ENCODE data around the gene HENMT1. TPM values are rescaled to one million over a fixed set of nuclear protein-coding genes. Genes with fewer than 3 reads are reported as not detected.

Gene HENMT1
- total RNA-seq, 1 experiment from 2014 or later, result not detected

DNA sequence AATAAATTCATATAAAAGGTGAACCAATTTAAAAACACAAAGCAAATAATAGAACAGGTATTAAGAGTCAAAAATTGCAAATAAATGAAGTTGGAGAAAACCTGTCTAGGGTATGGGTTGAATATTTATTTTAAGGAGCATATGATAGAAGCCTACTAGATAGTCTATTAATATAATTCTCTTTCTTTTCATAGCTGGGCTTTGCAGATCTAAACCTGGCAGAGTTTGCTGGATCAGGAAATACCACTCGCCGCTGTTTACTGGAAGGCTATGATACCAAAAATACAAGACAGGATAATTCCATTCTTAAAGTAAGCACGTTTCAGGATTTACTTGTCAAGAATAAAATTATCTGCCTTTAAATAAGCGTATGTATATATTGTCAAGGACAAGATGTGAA lies 48.9 kb downstream of the HENMT1 start (continued):
- TF ChIP-seq EGR1 (IDR thresholded peaks at IDR 0.05; ENCODE audit: low read depth) (no peak), SIN3A (IDR thresholded peaks at IDR 0.05; ENCODE audit: low read depth) (no peak)

- DNase-seq (ENCODE audit: low read depth, low spot score) (no peak), ATAC-seq (no peak)
- no peaks in the 10 kb centered on the region for H3K4me1 ChIP-seq (ENCODE audit: control insufficient read depth in 1 of 2, insufficient read depth in 2 of 2, low read length in 2 of 2)
- no peak overlapping the region for H3K4me2 ChIP-seq (ENCODE audit: low read length)
- ChIA-PET CTCF (no interaction called here), POLR2A (no interaction called here), RAD21 (ENCODE audit: low non-redundant PET in 1 of 2, low total read pairs in 2 of 2, uncharacterized antibody in 2 of 2, unreplicated experiment in 2 of 2) (no interaction called here)
- no peak for TF ChIP-seq SIN3A (IDR thresholded peaks at IDR 0.05; ENCODE audit: low read depth)
- TF ChIP-seq POLR2AphosphoS5 (IDR thresholded peaks at IDR 0.05; ENCODE audit: low read depth, low read length), result no peak
- no peak for TF ChIP-seq EZH2 (IDR thresholded peaks at IDR 0.05)
- H4K20me1 ChIP-seq (ENCODE audit: insufficient read depth), result no peaks in the 10 kb centered on the region
- no peaks in the 10 kb centered on the region for H3K79me2 ChIP-seq (ENCODE audit: insufficient read depth, low read length)
- H3K9ac ChIP-seq (ENCODE audit: low read length), result no peak overlapping the region
- no TSS peak for BruUV-seq (replicated peaks)
- H2AFZ ChIP-seq (ENCODE audit: low read depth, low read length, poor library complexity, severe bottlenecking), result no peak overlapping the region
- H3K9me3 ChIP-seq (ENCODE audit: control insufficient read depth in 1 of 2, insufficient read depth in 1 of 2, low read depth in 1 of 2, low read length in 2 of 2), result no peaks in the 10 kb centered on the region
- no peaks in the 10 kb centered on the region for H3K27me3 ChIP-seq (ENCODE audit: insufficient read depth, low read length)
- no peaks in the 10 kb centered on the region for H3K36me3 ChIP-seq (ENCODE audit: control insufficient read depth in 1 of 2, insufficient read depth in 2 of 2, low read length in 2 of 2)
- H3K4me3 ChIP-seq (replicated peaks in 1 of 2; ENCODE audit: low read depth in 1 of 2, low read length in 2 of 2), result no peak overlapping the region
- H3K9me2 ChIP-seq (ENCODE audit: insufficient read depth), result no peaks in the 10 kb centered on the region
- no peak overlapping the region for H3K27ac ChIP-seq (ENCODE audit: low read depth, low read length)
- intact Hi-C loops (cut with micrococcal nuclease), result no loop called here
Observed at GRCh38 chr1:108610073-108610472, 50.8 kb downstream of the HENMT1 start.

GRCh38 chr1:108609483-108610049 lies 51.3 kb downstream of the HENMT1 start:
- CTCF ChIA-PET, result no interaction called here
- ATAC-seq, result no peak

More at GRCh38 chr1:108609483-108610049, 51.3 kb downstream of the HENMT1 start:
- Histone ChIP-seq H3K9me3 (ENCODE audit: control insufficient read depth in 1 of 2, insufficient read depth in 1 of 2, low read depth in 1 of 2, low read length in 2 of 2) (no peaks in the 10 kb centered on the region), H3K36me3 (ENCODE audit: control insufficient read depth in 1 of 2, insufficient read depth in 2 of 2, low read length in 2 of 2) (no peaks in the 10 kb centered on the region), H3K4me2 (ENCODE audit: low read length) (no peak overlapping the region), H4K20me1 (ENCODE audit: insufficient read depth) (no peaks in the 10 kb centered on the region), H3K27me3 (ENCODE audit: insufficient read depth, low read length) (no peaks in the 10 kb centered on the region), H3K9me2 (ENCODE audit: insufficient read depth) (no peaks in the 10 kb centered on the region), H3K9ac (ENCODE audit: low read length) (no peak overlapping the region), H3K4me3 (replicated peaks in 1 of 2; ENCODE audit: low read depth in 1 of 2, low read length in 2 of 2) (no peak overlapping the region), H3K79me2 (ENCODE audit: insufficient read depth, low read length) (no peaks in the 10 kb centered on the region), H3K4me1 (ENCODE audit: control insufficient read depth in 1 of 2, insufficient read depth in 2 of 2, low read length in 2 of 2) (no peaks in the 10 kb centered on the region), H3K27ac (ENCODE audit: low read depth, low read length) (no peak overlapping the region), H2AFZ (ENCODE audit: low read depth, low read length, poor library complexity, severe bottlenecking) (no peak overlapping the region)
- no peak for DNase-seq (ENCODE audit: low read depth, low spot score)
- RAD21 ChIA-PET (ENCODE audit: low non-redundant PET in 1 of 2, low total read pairs in 2 of 2, uncharacterized antibody in 2 of 2, unreplicated experiment in 2 of 2), result no interaction called here
- intact Hi-C loops (cut with micrococcal nuclease), result no loop called here
- POLR2A ChIA-PET, result no interaction called here
- no TSS peak for BruUV-seq (replicated peaks)
- TF ChIP-seq SP1 (IDR thresholded peaks at IDR 0.05; ENCODE audit: low read depth) (no peak), MAX (IDR thresholded peaks at IDR 0.05) (no peak), ELF1 (IDR thresholded peaks at IDR 0.05; ENCODE audit: borderline replicate concordance, low read depth) (no peak), POLR2AphosphoS5 (IDR thresholded peaks at IDR 0.05; ENCODE audit: low read depth, low read length) (no peak), RAD21 (IDR thresholded peaks at IDR 0.05; ENCODE audit: low read depth) (no peak)
